CD4-positive, alpha-beta T cell treated with Interleukin-21 for 1 hour (primary cell): ENCODE results near the gene SCARB1.
A peak's percentile ranks its signal among the peaks of the same experiment; 100 is the strongest.
"Not testable (repeated sequence)": the region's sequence is repeated elsewhere in the genome, so short reads cannot be mapped to it uniquely, and the experiment has no call there.

ENCODE experiments used
- DNase-seq: peaks from one replicate; pipeline ENCODE4 v3.0.0-alpha.2; 2020

Gene SCARB1

DNA sequence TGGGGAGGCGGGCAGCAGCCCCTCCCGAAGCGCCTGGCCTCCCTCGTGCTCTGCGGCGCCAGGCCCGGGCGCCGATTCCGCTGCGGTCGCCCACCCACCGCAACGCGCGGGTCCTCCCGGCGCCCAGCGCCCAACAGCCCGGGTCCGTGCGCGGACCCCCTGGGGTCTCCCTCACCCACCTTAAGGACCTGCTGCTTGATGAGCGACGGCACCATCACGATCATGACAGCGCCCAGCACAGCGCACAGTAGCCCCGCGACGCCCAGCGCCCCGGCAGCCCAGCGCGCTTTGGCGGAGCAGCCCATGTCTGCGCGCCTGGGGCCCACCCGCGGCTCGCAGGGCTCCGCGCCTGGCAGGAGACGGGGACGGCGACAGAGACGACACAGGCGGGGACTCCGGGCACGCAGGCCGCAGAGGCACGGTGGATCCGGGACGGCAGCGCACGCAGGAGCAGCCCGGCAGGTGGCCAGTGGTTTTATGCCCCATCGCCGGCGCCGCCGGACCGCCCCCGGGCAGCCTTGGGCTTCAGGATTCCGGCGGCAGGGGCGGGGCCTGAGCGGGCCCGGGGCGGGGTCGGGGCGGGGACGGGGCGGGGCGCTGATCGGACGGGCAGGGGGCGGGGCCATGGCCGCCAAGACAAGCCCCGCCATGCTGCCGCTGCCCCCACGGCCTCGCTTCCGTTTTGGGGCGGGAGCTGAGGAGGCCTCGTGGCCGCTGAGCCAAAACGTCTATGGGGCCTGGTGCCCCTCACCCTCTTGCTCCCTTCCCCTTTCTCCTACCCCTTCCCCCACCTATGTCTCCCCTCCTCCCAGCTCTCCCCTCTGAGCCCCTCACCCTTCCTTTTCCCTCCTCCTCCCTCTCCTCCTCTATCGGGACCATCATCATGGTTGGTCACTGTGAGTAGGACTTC lies at the start of gene SCARB1:
Gene SCARB1 (minus strand): TSS at position 449 of the 910 bp plus-strand sequence. CDS start 144 bp downstream, at position 305.
- peak; percentile 86 for DNase-seq

- DNase-seq = not testable (repeated sequence)
Observed at GRCh38 chr12:124912529-124913287, 49.0 kb upstream of the SCARB1 start.

DNA sequence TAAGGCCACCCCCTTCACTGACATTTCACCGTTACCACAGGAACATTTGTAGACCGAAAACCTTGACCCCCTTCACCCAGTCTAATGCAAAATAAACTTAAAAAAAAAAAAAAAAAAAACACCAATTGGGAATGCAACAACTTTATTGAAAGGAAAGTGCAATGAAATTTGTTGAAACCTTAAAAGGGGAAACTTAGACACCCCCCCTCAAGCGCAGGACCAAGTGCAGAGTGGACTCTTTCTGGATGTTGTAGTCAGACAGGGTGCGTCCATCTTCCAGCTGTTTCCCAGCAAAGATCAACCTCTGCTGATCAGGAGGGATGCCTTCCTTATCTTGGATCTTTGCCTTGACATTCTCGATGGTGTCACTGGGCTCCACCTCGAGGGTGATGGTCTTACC lies 47.9 kb upstream of the SCARB1 start:
- DNase-seq = not testable (repeated sequence)

DNA sequence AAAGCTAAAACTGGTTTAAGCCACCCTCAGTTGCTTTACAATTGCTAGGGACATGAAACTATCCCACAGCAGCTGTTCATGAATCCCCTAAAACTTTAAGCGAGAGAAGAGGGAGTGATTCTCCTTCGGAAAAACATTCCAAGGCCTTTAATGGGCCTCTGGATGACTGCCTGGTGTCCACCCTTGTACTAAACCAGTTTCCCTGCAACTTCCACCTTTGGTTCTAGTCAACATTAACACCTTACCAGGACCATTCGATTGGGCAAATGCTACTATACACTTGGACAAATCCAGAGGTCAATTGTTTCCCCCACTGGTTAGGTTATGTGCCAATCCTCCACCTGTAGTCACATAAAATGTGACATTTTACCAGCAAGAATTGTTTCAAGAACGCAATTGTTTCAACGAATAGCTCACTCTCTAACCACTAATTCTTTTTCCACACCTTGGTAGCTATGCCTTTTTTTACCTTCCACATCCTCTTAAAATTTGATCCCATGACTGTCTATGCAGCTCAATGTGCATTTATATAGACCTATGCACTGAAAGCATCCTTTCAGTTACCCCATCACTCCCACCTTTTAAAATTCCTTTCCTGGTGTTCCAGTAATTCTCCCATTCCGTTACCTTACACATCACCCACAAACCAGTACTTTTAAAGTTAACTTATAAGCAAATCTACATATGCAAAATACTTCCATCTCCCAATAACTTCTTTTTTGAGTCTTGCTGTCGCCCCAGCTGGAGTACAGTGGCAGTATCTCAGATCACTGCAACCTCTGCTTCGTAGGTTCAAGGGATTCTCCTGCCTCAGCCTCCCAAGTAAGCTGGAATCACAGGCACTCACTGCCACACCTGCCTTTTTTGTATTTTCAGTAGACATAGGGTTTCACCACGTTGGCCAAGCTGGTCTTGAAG lies 47.2 kb upstream of the SCARB1 start:
- DNase-seq = peak; percentile 45

GRCh38 chr12:124909831-124910560 lies 46.3 kb upstream of the SCARB1 start:
- peak; percentile 33 for DNase-seq

GRCh38 chr12:124906606-124907261 lies 43.1 kb upstream of the SCARB1 start:
- DNase-seq = peak; percentile 95

- no peak for DNase-seq
Observed at GRCh38 chr12:124904306-124905098, 40.8 kb upstream of the SCARB1 start.

DNA sequence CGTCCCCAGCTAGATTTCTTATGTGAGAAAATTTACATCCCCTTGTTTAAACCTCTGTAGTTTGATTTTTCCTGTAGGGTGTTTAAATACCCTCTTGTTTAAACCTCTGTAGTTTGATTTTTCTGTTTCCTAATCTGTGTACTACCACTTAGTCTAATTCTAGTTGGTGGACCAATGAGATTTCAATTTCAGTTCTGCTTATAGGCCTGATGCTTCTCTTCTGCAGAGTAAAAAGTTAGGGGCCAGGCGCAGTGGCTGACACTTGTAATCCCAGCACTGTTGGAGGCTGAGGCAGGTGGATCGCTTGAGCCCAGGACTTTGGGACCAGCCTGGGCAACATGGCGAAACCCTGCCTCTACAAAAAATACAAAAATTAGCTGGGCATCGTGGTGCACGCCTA lies 39.3 kb upstream of the SCARB1 start:
- DNase-seq = no peak

DNA sequence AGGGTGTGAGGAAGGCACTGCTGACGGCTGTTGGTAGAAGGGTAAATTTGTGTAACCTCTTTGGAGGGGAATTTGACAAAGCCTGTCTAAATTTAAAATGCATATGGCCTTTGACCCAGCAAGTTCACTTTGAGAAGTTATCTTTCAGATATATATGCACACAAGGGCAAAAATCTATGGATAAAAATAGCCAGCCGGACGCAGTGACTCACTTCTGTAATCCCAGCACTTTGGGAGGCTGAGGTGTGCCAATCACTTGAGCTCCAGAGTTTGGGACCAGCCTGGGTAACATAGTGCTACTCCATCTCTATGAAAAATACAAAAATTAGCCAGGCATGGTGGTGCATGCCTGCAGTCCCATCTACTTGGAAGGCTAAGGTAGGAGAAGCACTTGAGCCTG lies 37.3 kb upstream of the SCARB1 start:
- no peak for DNase-seq

DNA sequence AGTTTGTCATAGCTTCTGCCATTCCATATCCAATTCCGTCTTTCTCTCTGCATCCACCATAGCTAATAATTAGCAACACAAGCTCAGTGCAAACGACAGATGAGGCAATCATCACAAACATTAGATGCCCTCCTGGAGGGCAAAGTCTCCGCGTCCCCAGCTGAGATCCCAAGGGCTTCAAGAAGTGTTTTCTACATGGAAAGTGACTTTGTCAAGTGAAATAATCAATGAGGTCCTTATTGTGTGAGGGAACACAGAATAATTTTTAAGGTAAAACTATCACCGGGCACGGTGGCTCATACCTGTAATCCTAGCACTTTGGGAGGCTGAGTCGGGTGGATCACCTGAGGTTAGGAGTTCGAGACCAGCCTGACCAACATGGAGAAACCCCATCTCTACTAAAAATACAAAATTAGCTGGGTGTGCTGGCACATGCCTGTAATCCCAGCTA lies 36.7 kb upstream of the SCARB1 start:
- not testable (repeated sequence) for DNase-seq

- no peak for DNase-seq
Observed at GRCh38 chr12:124898923-124899294, 35.2 kb upstream of the SCARB1 start.

DNA sequence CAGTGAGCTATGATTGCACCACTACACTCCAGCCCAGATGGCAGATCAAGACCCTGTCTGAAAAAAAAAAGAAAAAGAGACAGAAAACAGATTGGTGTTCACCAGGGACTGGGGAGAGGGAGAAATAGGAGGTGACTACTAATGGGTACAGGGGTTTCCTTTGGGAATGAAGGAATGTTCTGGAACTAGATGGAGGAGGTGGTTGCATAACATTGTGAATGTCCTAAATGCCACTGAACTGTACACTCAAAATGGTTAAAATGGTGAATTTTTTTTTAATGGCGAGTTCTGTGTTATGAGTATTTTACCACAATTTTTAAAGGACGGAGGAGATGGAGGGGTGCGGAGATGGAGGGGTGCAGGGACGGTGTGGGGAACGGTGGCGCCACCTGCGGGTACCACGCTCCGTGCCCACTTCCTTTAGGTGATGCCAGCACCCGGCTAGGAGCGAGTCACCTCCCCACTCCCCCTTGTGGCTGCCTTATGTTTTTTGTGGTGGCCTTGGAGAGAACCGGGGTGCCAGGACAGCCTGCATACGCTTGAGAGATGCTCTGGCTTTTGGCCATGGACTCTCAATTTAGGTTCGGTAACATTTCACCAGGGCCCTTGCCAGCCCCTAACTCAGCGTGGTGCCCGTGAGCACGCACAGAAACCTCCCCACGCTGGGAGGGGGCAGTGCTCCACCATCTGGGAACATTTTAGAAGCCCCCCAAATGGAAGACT lies 34.7 kb upstream of the SCARB1 start:
- DNase-seq = peak; percentile 71

- no peak for DNase-seq
Observed at GRCh38 chr12:124896461-124896860, 32.8 kb upstream of the SCARB1 start.

GRCh38 chr12:124893792-124894516 lies 30.3 kb upstream of the SCARB1 start:
- no peak for DNase-seq

GRCh38 chr12:124888260-124888659 lies 24.6 kb upstream of the SCARB1 start:
- DNase-seq = no peak

- DNase-seq = not testable (repeated sequence)
Observed at GRCh38 chr12:124887766-124888165, 24.1 kb upstream of the SCARB1 start.

DNA sequence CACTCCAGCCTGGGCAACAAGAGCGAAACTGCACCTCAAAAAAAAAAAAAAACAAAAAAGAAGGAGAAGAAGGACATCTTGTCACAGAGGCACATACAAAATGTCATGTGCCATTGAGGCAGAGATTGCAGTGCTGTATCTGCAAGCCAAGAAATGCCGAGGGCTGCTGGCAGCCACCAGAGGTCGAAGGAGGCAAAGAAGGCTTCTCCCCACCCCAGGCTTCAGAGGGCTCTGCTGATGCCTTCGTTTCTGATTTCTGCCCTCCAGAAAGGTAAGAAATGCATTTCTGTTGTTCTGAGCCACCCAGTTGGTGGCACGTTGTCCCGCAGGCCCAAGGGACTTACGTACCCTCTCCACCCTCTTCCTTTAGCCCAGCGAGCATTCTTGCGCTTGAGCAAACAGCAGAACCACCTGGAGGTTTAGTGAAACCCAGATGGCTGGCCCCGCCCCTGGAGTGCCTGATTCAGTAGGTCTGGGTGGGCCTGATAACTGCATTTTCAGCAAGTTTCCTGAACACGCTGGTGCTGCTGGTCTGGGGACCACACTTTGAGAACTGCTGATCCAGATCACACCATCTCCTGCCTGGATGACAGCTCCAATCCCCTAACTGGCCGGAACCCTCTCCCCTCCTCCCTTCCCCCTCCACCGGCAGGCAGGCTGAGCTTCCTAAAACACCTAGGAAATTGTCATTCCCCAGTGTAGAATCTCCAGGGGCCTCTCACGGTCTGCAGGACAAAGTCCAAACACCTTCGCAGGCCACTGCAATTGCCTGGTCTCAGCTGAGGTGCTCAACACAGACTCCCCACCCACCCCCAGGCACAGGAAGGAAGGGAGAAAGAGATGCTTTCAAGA lies 21.1 kb upstream of the SCARB1 start:
- no peak for DNase-seq
